LNCAP (cell line): ENCODE results near the gene C6orf118.
A peak's percentile ranks its signal among the peaks of the same experiment; 100 is the strongest.

Experiments used
- CTCF ChIP-seq: fragments of 450-650 bp; IDR thresholded peaks from 2 replicates; pipeline ENCODE4 v1.5.1; 2017; ENCODE audit warnings: mild to moderate bottlenecking

The C6orf118 gene

GRCh38 chr6:165272585-165272984, 36.8 kb downstream of the C6orf118 start:
- TF ChIP-seq CTCF: no peak

GRCh38 chr6:165268987-165269386, 40.4 kb downstream of the C6orf118 start:
- TF ChIP-seq CTCF: no peak

GRCh38 chr6:165266621-165267020, 42.8 kb downstream of the C6orf118 start:
- no peak for TF ChIP-seq CTCF

- TF ChIP-seq CTCF: no peak
Observed at GRCh38 chr6:165266191-165266590, 43.2 kb downstream of the C6orf118 start.

GRCh38 chr6:165260462-165260861, 48.9 kb downstream of the C6orf118 start:
- TF ChIP-seq CTCF: no peak

- TF ChIP-seq CTCF: no peak
Observed at GRCh38 chr6:165249808-165250207, 59.6 kb downstream of the C6orf118 start.

- TF ChIP-seq CTCF: no peak
Observed at GRCh38 chr6:165245701-165246100, 63.7 kb downstream of the C6orf118 start.

- TF ChIP-seq CTCF: peak; percentile 60
Observed at GRCh38 chr6:165245287-165245686, 64.1 kb downstream of the C6orf118 start.
